Retinal pigment epithelial cell (primary cell): ENCODE measurements around the gene RNF169.
A peak's percentile ranks its signal among the peaks of the same experiment; 100 is the strongest.

Experiments
- DNase-seq: peaks from one replicate; pipeline ENCODE4 v3.0.0-alpha.2; 2010; ENCODE audit warnings: low read depth
- H3K4me3 ChIP-seq: 2 replicates; pipeline ENCODE4 v1.5.1; 2011; ENCODE audit warnings: mild to moderate bottlenecking, low read length, control low read depth, moderate library complexity
- TF ChIP-seq, protein P1 (sequence below): conservative IDR thresholded peaks from 2 replicates; pipeline ENCODE4 v1.5.1; 2011; ENCODE audit warnings: low read depth, low read length, control low read depth, inconsistent platforms

RNF169 gene

GRCh38 chr11:74719011-74719410, 29.6 kb upstream of the RNF169 start:
- H3K4me3 ChIP-seq = no peak overlapping the region
- DNase-seq = no peak
- TF ChIP-seq, protein P1, sequence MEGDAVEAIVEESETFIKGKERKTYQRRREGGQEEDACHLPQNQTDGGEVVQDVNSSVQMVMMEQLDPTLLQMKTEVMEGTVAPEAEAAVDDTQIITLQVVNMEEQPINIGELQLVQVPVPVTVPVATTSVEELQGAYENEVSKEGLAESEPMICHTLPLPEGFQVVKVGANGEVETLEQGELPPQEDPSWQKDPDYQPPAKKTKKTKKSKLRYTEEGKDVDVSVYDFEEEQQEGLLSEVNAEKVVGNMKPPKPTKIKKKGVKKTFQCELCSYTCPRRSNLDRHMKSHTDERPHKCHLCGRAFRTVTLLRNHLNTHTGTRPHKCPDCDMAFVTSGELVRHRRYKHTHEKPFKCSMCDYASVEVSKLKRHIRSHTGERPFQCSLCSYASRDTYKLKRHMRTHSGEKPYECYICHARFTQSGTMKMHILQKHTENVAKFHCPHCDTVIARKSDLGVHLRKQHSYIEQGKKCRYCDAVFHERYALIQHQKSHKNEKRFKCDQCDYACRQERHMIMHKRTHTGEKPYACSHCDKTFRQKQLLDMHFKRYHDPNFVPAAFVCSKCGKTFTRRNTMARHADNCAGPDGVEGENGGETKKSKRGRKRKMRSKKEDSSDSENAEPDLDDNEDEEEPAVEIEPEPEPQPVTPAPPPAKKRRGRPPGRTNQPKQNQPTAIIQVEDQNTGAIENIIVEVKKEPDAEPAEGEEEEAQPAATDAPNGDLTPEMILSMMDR = no peak

DNA sequence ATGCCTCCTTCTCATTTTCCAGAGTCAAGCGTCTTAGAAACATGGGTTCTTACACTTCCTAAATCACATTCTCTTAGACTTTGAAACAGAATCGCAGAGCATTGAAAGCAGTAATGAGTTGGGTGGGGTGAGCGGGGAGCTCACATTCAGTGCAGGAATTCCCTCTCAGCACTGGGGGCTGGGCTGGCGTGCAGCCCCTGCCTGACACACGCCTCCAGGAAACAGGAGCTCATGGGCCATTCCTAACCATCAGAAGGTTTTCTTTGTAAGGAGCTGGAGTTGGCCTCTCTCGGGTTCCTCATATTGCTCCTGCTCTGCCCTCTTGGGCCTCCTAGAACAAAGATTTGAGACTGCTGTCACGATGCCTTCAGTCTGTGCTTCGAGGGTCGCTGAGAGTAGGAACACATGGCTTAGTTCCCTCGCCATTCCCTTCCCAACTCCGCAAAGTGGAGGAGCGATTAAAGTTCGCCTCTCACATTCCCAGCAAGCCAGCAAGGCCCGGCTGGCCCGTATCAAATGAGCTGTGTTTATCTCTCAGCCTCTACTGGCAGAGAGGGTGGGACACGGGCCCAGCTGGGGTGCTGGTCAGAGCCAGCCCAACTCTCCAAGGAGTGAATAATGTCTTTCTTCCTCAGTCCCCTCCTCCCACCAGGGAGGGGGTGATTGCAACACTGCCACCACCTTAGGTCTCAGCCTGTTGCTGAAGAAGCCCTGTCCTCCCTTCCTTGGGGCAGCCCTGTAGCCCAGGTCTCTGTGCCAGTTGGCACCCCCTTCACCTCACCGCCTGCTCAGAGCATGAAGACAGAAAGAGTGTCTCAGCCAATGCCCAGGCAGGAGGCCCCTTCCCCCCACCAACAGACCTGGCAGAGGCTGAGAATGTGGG, 27.8 kb upstream of the RNF169 start:
- H3K4me3 ChIP-seq = no peak overlapping the region
- TF ChIP-seq, protein P1 = no peak
- no peak for DNase-seq

DNA sequence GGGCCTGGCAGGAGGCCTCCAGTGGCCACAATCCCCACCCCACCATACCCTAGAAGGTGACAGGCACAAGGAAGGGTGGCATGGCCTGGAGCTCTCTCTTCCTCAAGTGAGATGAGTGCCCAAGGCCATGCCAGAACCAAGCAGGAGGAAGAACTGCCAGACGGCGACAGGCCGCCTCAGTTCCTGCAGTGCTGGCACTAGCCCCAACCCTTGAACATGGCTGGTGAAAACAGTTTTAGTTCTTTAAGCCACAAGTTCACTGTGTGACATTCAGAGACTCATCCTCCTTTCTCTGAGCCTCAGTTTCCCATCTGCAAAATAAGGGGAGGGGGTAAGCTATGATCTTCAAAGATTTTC, 27.2 kb upstream of the RNF169 start:
- no peak for DNase-seq
- no peak overlapping the region for H3K4me3 ChIP-seq
- TF ChIP-seq, protein P1 = no peak

GRCh38 chr11:74723511-74723910, 25.1 kb upstream of the RNF169 start:
- no peak for DNase-seq
- no peak overlapping the region for H3K4me3 ChIP-seq
- TF ChIP-seq, protein P1 = no peak

DNA sequence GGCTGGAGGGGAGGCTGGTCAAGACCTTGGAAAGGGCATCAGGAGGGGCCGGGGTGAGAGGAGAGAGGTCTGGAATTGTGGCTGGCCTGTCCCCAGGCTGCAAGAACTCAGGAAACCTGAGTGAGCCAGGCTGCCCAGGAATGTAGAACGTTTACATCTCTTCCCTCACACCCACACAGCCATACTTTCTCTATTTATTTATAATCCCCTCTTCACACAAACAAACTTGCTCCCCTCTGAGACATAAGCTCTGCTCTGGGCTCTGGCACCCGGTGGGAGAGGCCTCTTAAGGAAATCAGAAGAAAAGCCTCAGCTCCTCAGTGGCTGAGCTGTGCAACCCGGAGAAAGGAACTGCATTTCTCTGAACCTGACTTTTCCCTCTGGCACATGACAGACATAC, 22.9 kb upstream of the RNF169 start:
- peak; percentile 21 for DNase-seq
- TF ChIP-seq, protein P1 = no peak
- H3K4me3 ChIP-seq = no peak overlapping the region

GRCh38 chr11:74726547-74727182, 22.0 kb upstream of the RNF169 start:
- TF ChIP-seq, protein P1 = peak; percentile 98

DNA sequence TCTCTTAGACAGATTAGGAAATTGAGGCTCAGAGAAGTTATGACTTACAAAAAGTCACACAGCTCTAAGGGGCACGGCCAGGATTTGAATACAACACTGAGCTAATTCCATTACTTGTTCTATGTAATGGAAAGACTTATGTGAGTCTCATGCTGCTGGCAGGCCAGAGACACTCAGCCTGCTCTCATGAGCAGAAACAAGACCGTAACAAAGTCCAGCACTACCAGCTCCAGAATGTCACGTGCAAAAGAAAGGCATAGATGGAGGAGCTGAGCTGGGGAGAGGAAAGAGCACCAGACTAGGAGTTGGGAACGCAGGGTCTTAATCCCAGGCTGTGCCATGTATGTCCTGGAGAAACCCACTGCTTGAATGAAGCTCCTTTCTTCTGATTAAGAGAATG, 19.3 kb upstream of the RNF169 start:
- TF ChIP-seq, protein P1 = no peak
- DNase-seq = no peak
- H3K4me3 ChIP-seq = no peak overlapping the region

More at GRCh38 chr11:74726547-74727182, 22.0 kb upstream of the RNF169 start:
- DNase-seq = no peak
- H3K4me3 ChIP-seq = no peak overlapping the region
